ENCODE results near the gene SUFU. TPM values are rescaled to one million over a fixed set of nuclear protein-coding genes. Genes with fewer than 3 reads are reported as not detected.

The SUFU gene
- total RNA-seq, 1 experiment from 2014 or later: 6.3 TPM

DNA sequence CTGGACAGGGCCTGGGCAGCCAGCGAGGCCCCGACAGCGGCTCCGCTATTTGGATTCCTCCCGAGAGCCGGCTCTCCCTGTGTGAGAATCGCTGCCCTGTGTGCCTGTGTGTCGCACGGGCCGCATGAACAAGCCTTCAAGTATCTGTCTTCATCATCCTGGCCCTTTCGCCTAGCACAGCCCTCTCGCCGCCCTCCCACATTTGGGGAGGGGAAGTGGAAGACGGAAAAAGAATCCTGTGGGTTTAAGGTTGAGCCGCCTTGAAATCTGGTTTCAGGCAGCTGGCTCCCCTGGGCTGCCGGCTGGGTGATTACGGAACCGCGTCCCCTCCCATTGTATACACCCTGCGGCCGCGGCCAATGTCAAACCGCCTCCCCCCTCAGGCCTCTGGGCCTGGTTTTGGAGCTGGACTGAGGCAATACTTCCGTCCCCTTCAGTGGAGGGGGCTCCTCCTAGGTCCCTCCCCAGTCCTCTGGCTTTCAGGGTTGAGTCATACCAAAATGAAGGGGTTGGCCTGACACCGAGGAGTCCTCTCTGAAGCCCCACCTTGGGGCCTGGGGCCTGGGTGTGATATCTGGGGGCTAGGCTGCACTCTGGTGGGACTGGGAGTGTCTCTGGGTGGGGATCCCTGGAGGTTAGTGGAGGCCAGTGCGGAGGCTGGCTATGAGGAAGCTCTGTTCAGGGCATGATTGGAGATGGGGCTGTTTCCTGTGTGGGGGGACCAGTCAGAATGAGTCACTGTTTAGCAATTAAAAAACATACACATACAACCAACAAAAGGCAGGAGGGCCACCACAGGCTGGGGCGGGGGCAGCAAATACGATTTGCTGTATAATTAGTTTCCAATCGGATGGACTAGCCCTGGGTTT lies 142.2 kb downstream of the SUFU start:
- Mint-ChIP-seq H3K4me3 (ENCODE audit: unreplicated experiment) (peak overlapping the region; percentile 90), H3K27ac (ENCODE audit: low read depth, unreplicated experiment) (peak overlapping the region; percentile 98), H3K27me3 (ENCODE audit: insufficient read depth, unreplicated experiment) (no peaks in the 10 kb centered on the region), H3K4me1 (ENCODE audit: insufficient read depth, unreplicated experiment) (peaks cover 25% of the 10 kb centered on the region), H3K9me3 (ENCODE audit: unreplicated experiment) (no peaks in the 10 kb centered on the region), H3K36me3 (ENCODE audit: insufficient read depth, unreplicated experiment) (peaks cover 23% of the 10 kb centered on the region)
- intact Hi-C loops (cut with micrococcal nuclease): loop anchor here (1.0 kb wide), 2 partner anchors 67 to 143 kb away; partner anchors contain the start of gene SUFU
- ChIA-PET CTCF (interaction anchor here (0.6 to 2.0 kb wide), 5 partner anchors 46 to 383 kb away, joined by 3 to 6 read pairs (median 3); partner anchors contain the start of genes ARL3 and SFXN2), POLR2A (interaction anchor here (0.6 to 3.8 kb wide), 36 partner anchors 10 to 1611 kb away, joined by 3 to 115 read pairs (median 6); partner anchors contain the start of genes ACTR1A, ARL3, ATP5MK and BORCS7)
- DNase-seq (ENCODE audit: unreplicated experiment): peak; percentile 96
- no peak for TF ChIP-seq CTCF (IDR thresholded peaks at IDR 0.05; ENCODE audit: unreplicated experiment)
- BruUV-seq (replicated peaks): TSS peak; percentile 21

GRCh38 chr10:102646610-102647442 lies 143.1 kb downstream of the SUFU start:
- H3K4me1 Mint-ChIP-seq (ENCODE audit: insufficient read depth, unreplicated experiment): peaks cover 18% of the 10 kb centered on the region
- peaks cover 23% of the 10 kb centered on the region for H3K36me3 Mint-ChIP-seq (ENCODE audit: insufficient read depth, unreplicated experiment)
- CTCF ChIA-PET: interaction anchor here (0.8 kb wide), 1 partner anchor 106 kb away, joined by 3 read pairs; no protein-coding TSS in a partner anchor
- no TSS peak for BruUV-seq (replicated peaks)
- no peak for DNase-seq (ENCODE audit: unreplicated experiment)
- peak overlapping the region; percentile 98 for H3K27ac Mint-ChIP-seq (ENCODE audit: low read depth, unreplicated experiment)
- intact Hi-C loops (cut with micrococcal nuclease): loop anchor here (1.0 kb wide), 1 partner anchor 66 kb away; no protein-coding TSS in a partner anchor
- POLR2A ChIA-PET: interaction anchor here (0.7 to 3.8 kb wide), 28 partner anchors 9 to 1280 kb away, joined by 3 to 115 read pairs (median 6); partner anchors contain the start of genes ACTR1A, ARL3, NFKB2 and SFXN2
- no peaks in the 10 kb centered on the region for H3K9me3 Mint-ChIP-seq (ENCODE audit: unreplicated experiment)
- peak overlapping the region; percentile 90 for H3K4me3 Mint-ChIP-seq (ENCODE audit: unreplicated experiment)
- no peaks in the 10 kb centered on the region for H3K27me3 Mint-ChIP-seq (ENCODE audit: insufficient read depth, unreplicated experiment)
- TF ChIP-seq CTCF (IDR thresholded peaks at IDR 0.05; ENCODE audit: unreplicated experiment): no peak

DNA sequence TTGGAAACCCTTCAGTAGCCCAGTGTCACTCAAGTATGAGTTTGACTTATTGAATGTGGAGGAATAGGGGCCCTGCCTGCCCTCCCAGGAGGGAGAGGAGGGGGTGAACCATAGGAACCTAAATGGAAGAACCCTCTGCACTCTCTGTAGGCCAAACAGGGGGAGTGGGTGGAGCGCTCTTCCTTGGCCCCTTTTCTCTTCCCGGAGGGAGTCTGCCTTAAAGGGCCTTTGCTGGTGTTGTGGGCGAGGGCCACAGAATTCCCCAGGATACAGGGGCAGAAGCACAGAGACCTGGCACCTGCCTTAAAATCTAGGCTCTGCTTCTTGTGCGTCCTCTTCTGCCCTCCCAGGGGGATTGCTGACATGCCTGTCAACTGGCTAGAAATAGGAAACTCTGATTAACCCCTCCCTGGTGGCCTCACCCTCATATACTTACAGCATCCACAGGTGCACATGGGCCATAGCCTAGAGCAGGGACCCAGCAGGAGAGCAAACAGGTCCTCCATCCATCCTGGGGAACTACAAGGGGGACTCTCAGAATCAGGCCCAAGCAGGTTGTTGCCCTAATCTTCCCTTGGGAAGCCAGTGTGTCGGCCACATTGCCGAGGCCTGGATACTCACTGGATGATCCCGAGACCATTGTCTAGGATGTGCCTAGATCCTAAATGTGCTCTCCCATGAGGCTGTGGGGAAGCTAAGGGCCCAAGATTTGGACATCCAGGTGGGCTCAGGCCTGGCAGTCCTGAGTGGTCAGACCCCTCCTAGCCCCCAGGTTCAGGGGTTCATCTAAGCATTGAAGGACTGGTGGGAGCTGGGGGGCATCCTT lies 143.9 kb downstream of the SUFU start:
- peaks cover 24% of the 10 kb centered on the region for H3K36me3 Mint-ChIP-seq (ENCODE audit: insufficient read depth, unreplicated experiment)
- POLR2A ChIA-PET: interaction anchor here (1.8 to 3.8 kb wide), 2 partner anchors 31 to 65 kb away, joined by 13 to 115 read pairs; partner anchors contain the start of genes ARL3 and SFXN2
- H3K27me3 Mint-ChIP-seq (ENCODE audit: insufficient read depth, unreplicated experiment): no peaks in the 10 kb centered on the region
- H3K27ac Mint-ChIP-seq (ENCODE audit: low read depth, unreplicated experiment): peak overlapping the region; percentile 39
- intact Hi-C loops (cut with micrococcal nuclease): no loop called here
- no TSS peak for BruUV-seq (replicated peaks)
- peak overlapping the region; percentile 90 for H3K4me3 Mint-ChIP-seq (ENCODE audit: unreplicated experiment)
- H3K4me1 Mint-ChIP-seq (ENCODE audit: insufficient read depth, unreplicated experiment): peaks cover 16% of the 10 kb centered on the region
- H3K9me3 Mint-ChIP-seq (ENCODE audit: unreplicated experiment): no peaks in the 10 kb centered on the region
- no peak for TF ChIP-seq CTCF (IDR thresholded peaks at IDR 0.05; ENCODE audit: unreplicated experiment)
- no peak for DNase-seq (ENCODE audit: unreplicated experiment)
- CTCF ChIA-PET: no interaction called here
